Right renal pelvis (tissue), 4 donors: ENCODE results near the gene ATP10A. TPM values are rescaled to one million over a fixed set of nuclear protein-coding genes. Genes with fewer than 3 reads are reported as not detected.

Experiments used
- DNase-seq, 4 donors: peaks; one replicate each; pipeline ENCODE4 v3.0.0-alpha.2; 2013; ENCODE audit warnings: low read depth in 4 of 4, low spot score in 3 of 4, missing footprints in 1 of 4
- polyA plus RNA-seq, 4 donors: library from polyadenylated mRNA; unstranded; fragments of 120-200 nt; gene quantifications; one replicate each; pipeline ENCODE4 v1.2.1, GENCODE V29; 2013; ENCODE audit not compliant: insufficient read length in 4 of 4

The ATP10A gene
- polyA plus RNA-seq, 4 donors, result 2.6 to 4.9 (median 3.2) TPM

GRCh38 chr15:25830844-25831451 lies 32.2 kb downstream of the ATP10A start:
- DNase-seq, result no peak

- no peak for DNase-seq
These were observed 34.1 kb downstream of the ATP10A start for GRCh38 chr15:25829073-25829472.

- DNase-seq, result no peak
These were observed 37.9 kb downstream of the ATP10A start for GRCh38 chr15:25825207-25825606.

- DNase-seq, result no peak
These were observed 38.5 kb downstream of the ATP10A start for GRCh38 chr15:25824618-25825017.

GRCh38 chr15:25812845-25813244 lies 50.3 kb downstream of the ATP10A start:
- DNase-seq, result no peak

GRCh38 chr15:25812073-25812472 lies 51.1 kb downstream of the ATP10A start:
- no peak for DNase-seq

- no peak for DNase-seq
These were observed 51.6 kb downstream of the ATP10A start for GRCh38 chr15:25811481-25811906.

GRCh38 chr15:25810631-25811091 lies 52.5 kb downstream of the ATP10A start:
- no peak for DNase-seq

- DNase-seq, result no peak
These were observed 53.0 kb downstream of the ATP10A start for GRCh38 chr15:25810154-25810553.

- no peak for DNase-seq
These were observed 56.1 kb downstream of the ATP10A start for GRCh38 chr15:25807063-25807462.

GRCh38 chr15:25805031-25805430 lies 58.1 kb downstream of the ATP10A start:
- no peak for DNase-seq

- DNase-seq, result no peak
These were observed 58.7 kb downstream of the ATP10A start for GRCh38 chr15:25804451-25804850.

- no peak for DNase-seq
These were observed 59.6 kb downstream of the ATP10A start for GRCh38 chr15:25803541-25803940.

- DNase-seq, result no peak
These were observed 60.1 kb downstream of the ATP10A start for GRCh38 chr15:25803036-25803435.

GRCh38 chr15:25802285-25802830 lies 60.8 kb downstream of the ATP10A start:
- no peak for DNase-seq

- no peak for DNase-seq
These were observed 61.4 kb downstream of the ATP10A start for GRCh38 chr15:25801586-25802284.

- no peak for DNase-seq
These were observed 62.2 kb downstream of the ATP10A start for GRCh38 chr15:25800761-25801515.

GRCh38 chr15:25799906-25800700 lies 63.0 kb downstream of the ATP10A start:
- no peak for DNase-seq

- DNase-seq, result no peak
These were observed 64.9 kb downstream of the ATP10A start for GRCh38 chr15:25797936-25798901.
